ENCODE measurements around the gene TMEM176A. TPM values are rescaled to one million over a fixed set of nuclear protein-coding genes. Genes with fewer than 3 reads are reported as not detected.

TMEM176A gene
- total RNA-seq, 4 donors from 2014 or later, result 4.5 to 20.3 (median 17.9) TPM

GRCh38 chr7:150835019-150835418, 34.5 kb downstream of the TMEM176A start:
- TF ChIP-seq, protein P1, sequence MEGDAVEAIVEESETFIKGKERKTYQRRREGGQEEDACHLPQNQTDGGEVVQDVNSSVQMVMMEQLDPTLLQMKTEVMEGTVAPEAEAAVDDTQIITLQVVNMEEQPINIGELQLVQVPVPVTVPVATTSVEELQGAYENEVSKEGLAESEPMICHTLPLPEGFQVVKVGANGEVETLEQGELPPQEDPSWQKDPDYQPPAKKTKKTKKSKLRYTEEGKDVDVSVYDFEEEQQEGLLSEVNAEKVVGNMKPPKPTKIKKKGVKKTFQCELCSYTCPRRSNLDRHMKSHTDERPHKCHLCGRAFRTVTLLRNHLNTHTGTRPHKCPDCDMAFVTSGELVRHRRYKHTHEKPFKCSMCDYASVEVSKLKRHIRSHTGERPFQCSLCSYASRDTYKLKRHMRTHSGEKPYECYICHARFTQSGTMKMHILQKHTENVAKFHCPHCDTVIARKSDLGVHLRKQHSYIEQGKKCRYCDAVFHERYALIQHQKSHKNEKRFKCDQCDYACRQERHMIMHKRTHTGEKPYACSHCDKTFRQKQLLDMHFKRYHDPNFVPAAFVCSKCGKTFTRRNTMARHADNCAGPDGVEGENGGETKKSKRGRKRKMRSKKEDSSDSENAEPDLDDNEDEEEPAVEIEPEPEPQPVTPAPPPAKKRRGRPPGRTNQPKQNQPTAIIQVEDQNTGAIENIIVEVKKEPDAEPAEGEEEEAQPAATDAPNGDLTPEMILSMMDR (IDR thresholded peaks at IDR 0.05; ENCODE audit: low read depth), result no peak

DNA sequence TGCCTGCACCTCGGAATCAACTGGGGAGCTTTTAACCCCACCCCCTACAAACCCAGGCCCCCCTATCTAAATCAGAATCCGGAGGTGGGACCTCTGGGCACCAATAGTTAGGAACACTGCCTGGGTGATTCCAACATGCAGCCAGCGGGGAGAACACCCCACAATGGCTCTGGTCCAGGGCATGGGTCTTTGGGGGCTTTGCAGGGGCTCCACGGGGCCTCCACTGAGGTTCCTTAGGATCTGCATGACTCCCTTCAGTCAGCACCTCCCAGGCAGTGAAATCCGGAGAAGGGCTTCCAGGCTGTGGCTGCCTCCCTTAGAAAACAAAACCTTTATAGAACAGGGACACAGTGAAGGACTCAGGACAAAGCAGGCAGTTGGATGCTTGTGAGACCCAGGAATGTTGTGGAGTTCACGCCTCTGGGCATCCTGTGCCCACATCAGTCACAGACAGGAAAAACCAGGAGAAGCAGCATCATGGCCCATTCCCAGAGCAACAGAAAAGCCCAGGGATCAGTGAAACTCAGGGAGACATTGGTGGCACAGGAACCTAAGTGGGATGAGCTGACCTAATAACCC, 35.2 kb downstream of the TMEM176A start:
- TF ChIP-seq, protein P1 (IDR thresholded peaks at IDR 0.05; ENCODE audit: low read depth), result no peak

GRCh38 chr7:150838965-150839650, 38.5 kb downstream of the TMEM176A start:
- TF ChIP-seq, protein P1 (IDR thresholded peaks at IDR 0.05; ENCODE audit: low read depth), result no peak

DNA sequence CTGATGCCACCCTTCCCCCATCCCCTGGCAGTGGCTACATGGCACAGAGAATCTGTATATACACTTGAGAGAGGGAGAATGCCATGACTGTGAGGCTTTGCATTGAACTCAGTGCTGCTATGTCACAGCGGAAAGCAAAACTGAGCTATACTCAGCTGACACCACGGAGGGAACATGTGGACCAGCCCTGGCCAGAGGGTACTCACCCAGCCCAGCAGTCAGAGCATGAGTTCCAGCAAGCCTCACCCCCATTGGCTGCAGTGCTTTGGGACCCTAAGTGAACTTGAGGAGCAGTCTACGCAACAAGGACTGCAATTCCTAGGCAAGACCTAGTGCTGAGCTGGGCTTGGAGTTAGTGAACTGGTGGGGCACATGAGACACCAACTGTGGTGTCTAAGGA, 41.4 kb downstream of the TMEM176A start:
- TF ChIP-seq, protein P1 (IDR thresholded peaks at IDR 0.05; ENCODE audit: low read depth), result no peak

- TF ChIP-seq, protein P1 (IDR thresholded peaks at IDR 0.05; ENCODE audit: low read depth), result no peak
These were observed 42.1 kb downstream of the TMEM176A start for GRCh38 chr7:150842716-150843115.

DNA sequence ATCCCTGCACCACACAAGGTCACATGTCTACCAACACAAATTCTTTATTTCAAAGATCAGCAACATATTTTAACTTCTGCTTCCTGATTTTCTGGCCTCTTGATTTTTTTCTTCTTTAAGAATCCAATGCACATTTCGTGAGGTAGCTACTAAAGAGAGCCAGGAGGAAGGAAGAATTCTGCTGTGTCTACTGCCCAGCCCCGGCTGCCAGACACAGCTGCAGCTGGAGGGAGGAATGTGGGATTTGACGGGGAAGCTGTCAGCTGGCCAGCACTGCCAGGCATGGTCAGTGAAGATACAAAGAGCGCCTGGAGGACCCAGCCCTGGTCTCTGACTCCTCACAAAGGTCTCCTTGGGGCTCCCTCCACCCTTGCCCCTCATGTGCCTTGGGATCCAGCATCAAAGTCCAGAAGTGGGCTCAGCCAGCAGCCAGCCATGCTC, 44.9 kb downstream of the TMEM176A start:
- TF ChIP-seq, protein P1 (IDR thresholded peaks at IDR 0.05; ENCODE audit: low read depth), result no peak

DNA sequence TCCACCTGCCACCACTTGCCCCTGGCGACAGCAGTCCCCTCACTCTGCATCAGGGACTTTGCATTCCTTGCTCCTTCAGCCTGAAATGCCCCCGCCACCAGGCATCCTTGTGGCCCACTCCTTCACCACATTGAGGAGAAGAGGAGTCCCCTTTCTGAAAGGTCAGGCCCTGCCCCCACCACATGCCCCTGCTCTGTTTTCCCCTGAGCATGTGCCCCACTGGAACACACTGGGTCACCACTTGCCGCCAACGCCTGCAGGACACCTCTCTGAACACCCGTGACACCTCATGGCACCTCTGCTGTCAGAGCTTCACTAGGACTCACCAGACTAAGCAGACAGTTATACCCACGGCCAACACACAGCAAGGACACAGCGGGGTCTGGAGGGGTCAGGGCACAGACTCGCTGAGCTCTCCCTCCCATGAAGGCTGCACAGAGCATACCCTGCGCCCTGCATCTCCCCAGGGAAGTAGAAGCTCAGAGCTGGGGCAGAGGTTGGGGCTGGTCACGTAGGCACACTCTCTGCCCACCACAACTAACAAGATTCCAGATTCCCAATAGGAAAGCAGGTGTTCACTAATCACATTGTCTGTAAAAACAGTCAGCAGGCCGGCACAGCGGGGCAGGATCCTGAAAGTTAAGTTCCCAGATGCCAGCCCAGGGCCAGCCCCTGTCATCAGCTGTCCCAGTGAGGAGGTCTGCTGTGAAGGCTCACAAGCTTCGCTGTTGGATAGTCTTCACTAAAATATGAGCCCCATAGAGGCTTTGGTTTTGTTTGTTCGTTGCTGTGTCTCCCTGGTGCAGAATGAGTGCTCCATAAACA, 45.9 kb downstream of the TMEM176A start:
- TF ChIP-seq, protein P1 (IDR thresholded peaks at IDR 0.05; ENCODE audit: low read depth), result no peak

All from subcutaneous adipose tissue (tissue), 4 donors.